Measurements from ENCODE around the gene DNAH10. TPM values are rescaled to one million over a fixed set of nuclear protein-coding genes. Genes with fewer than 3 reads are reported as not detected.

Gene DNAH10
- total and polyA plus RNA-seq, 10 of the 15 experiments (the other 5 are each of a cell fraction or from before 2014, with no cell fraction given): 0.01 to 0.32 (median 0.06) TPM

GRCh38 chr12:123939716-123940626, 177.9 kb downstream of the DNAH10 start:
- ChIA-PET RAD21 (ENCODE audit: unreplicated experiment) (interaction anchor here (0.5 kb wide), 1 partner anchor 19 kb away, joined by 3 read pairs; no protein-coding TSS in a partner anchor), SMC1A (ENCODE audit: uncharacterized antibody, unreplicated experiment) (no interaction called here), POLR2A (interaction anchor here (0.6 kb wide), 1 partner anchor 636 kb away, joined by 3 read pairs; no protein-coding TSS in a partner anchor), CTCF (interaction anchor here (1.0 to 1.6 kb wide), 3 partner anchors 10 to 24 kb away, joined by 3 to 5 read pairs (median 4); no protein-coding TSS in a partner anchor)
- no peak overlapping the region for H3K27ac ChIP-seq (ENCODE audit: control insufficient read depth, insufficient read depth)
- no peak overlapping the region for H3K4me3 ChIP-seq
- DNase-seq (ENCODE audit: low read depth, low spot score): no peak
- no peak overlapping the region for H3K4me2 ChIP-seq (ENCODE audit: control insufficient read depth, insufficient read depth)
- no peaks in the 10 kb centered on the region; the same call in 1 of the 3 replicates for H3K9me3 ChIP-seq (replicated peaks; ENCODE audit: control insufficient read depth, insufficient read depth, low read length)
- intact Hi-C loops (cut with micrococcal nuclease; ENCODE audit: unreplicated experiment): no loop called here
- H3K36me3 ChIP-seq (ENCODE audit: control insufficient read depth in 2 of 2, insufficient read depth in 2 of 2, low read length in 1 of 2): no peaks in the 10 kb centered on the region
- no peak overlapping the region for H3K9ac ChIP-seq (ENCODE audit: control insufficient read depth, insufficient read depth, low read length)
- in situ Hi-C loops (cut with MboI): no loop called here
- no peak for FAIRE-seq
- H4K20me1 ChIP-seq (ENCODE audit: control insufficient read depth, insufficient read depth): no peaks in the 10 kb centered on the region
- peaks cover 11% of the 10 kb centered on the region for H3K4me1 ChIP-seq (ENCODE audit: control insufficient read depth, insufficient read depth, low read length)
- H2AFZ ChIP-seq (ENCODE audit: control insufficient read depth, low read depth, low read length): no peak overlapping the region
- no peaks in the 10 kb centered on the region for H3K79me2 ChIP-seq (ENCODE audit: control insufficient read depth, insufficient read depth, low read length)
- BruUV-seq (replicated peaks): no TSS peak
- no peak for ATAC-seq
- H3K27me3 ChIP-seq (replicated peaks in 1 of 2; ENCODE audit: control insufficient read depth in 2 of 2, insufficient read depth in 2 of 2, low read length in 1 of 2): no peaks in the 10 kb centered on the region
- 60% methylated on average over 15 of the region's 16 CpGs for WGBS (ENCODE audit: insufficient coverage, insufficient replicate concordance, low lambda C conversion rate, missing lambda C conversion rate)
- no peak for TF ChIP-seq FOXK2 (IDR thresholded peaks at IDR 0.05)
- TF ChIP-seq MEF2B (IDR thresholded peaks at IDR 0.05; ENCODE audit: partially characterized antibody, poor library complexity, severe bottlenecking): no peak
- no peak for TF ChIP-seq ZBTB33 (IDR thresholded peaks at IDR 0.05)
- TF ChIP-seq IKZF1 (conservative IDR thresholded peaks at IDR 0.05): no peak
- TF ChIP-seq EZH2 (IDR thresholded peaks at IDR 0.05; ENCODE audit: borderline replicate concordance, control insufficient read depth, low read depth, low read length): no peak
- no peak for TF ChIP-seq CREB1 (IDR thresholded peaks at IDR 0.05; ENCODE audit: low read depth)
- TF ChIP-seq SREBF2 (IDR thresholded peaks at IDR 0.05; ENCODE audit: low read length): no peak
- no peak for TF ChIP-seq HDAC6 (IDR thresholded peaks at IDR 0.05; ENCODE audit: unreplicated experiment)
- TF ChIP-seq, protein P1, sequence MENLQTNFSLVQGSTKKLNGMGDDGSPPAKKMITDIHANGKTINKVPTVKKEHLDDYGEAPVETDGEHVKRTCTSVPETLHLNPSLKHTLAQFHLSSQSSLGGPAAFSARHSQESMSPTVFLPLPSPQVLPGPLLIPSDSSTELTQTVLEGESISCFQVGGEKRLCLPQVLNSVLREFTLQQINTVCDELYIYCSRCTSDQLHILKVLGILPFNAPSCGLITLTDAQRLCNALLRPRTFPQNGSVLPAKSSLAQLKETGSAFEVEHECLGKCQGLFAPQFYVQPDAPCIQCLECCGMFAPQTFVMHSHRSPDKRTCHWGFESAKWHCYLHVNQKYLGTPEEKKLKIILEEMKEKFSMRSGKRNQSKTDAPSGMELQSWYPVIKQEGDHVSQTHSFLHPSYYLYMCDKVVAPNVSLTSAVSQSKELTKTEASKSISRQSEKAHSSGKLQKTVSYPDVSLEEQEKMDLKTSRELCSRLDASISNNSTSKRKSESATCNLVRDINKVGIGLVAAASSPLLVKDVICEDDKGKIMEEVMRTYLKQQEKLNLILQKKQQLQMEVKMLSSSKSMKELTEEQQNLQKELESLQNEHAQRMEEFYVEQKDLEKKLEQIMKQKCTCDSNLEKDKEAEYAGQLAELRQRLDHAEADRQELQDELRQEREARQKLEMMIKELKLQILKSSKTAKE (IDR thresholded peaks at IDR 0.05; ENCODE audit: low read depth, poor library complexity, severe bottlenecking): no peak
- TF ChIP-seq YBX1 (IDR thresholded peaks at IDR 0.05): no peak
- no peak for TF ChIP-seq EGR1 (IDR thresholded peaks at IDR 0.05; ENCODE audit: borderline replicate concordance in 1 of 2, low read depth in 2 of 2, low read length in 2 of 2)
- no peak for TF ChIP-seq SP1 (IDR thresholded peaks at IDR 0.05; ENCODE audit: low read depth, low read length)
- no peak for TF ChIP-seq CHD2 (IDR thresholded peaks at IDR 0.05; ENCODE audit: borderline replicate concordance, low read depth, low read length)
- no peak for TF ChIP-seq E2F4 (IDR thresholded peaks at IDR 0.05; ENCODE audit: low read depth, low read length)
- no peak for TF ChIP-seq ZBED1 (IDR thresholded peaks at IDR 0.05; ENCODE audit: borderline replicate concordance)
- no peak for TF ChIP-seq WRNIP1 (IDR thresholded peaks at IDR 0.05; ENCODE audit: borderline replicate concordance, low read depth, low read length)
- TF ChIP-seq IRF3 (IDR thresholded peaks at IDR 0.05): no peak
- no peak for TF ChIP-seq TBL1XR1 (IDR thresholded peaks at IDR 0.05; ENCODE audit: low read depth, low read length)
